Activated gamma-delta T cell treated with anti-CD3 and anti-CD28 coated beads, Interleukin-2, amount 50 U/mL, for 16 hours (primary cell): ENCODE results near the gene TXNDC9.
"Not testable (repeated sequence)": the region's sequence is repeated elsewhere in the genome, so short reads cannot be mapped to it uniquely, and the experiment has no call there.

Source experiments
- DNase-seq: peaks from one replicate; pipeline ENCODE4 v3.0.0-alpha.2; 2020; ENCODE audit warnings: low read depth

Gene TXNDC9

DNA sequence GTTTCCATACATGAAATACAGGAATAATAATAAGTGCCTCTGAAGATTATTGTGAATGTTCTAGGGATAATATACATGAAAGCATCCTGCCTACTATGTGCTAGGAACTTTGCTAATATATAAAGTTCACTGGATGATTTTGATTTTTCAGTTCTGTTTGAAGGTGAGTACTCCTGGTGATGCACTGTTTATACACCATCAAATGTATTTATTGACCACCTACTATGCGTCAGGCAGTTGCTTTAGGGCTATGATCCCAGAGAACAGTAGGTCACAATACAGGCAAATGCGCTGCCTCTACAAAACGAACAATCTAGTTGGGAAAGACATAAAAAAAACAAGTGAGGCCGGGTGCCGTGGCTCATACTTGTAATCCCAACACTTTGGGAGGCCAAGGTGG, 10.7 kb downstream of the TXNDC9 start:
- DNase-seq, result no peak

- not testable (repeated sequence) for DNase-seq
Measured at GRCh38 chr2:99317873-99318200, 18.3 kb downstream of the TXNDC9 start.

DNA sequence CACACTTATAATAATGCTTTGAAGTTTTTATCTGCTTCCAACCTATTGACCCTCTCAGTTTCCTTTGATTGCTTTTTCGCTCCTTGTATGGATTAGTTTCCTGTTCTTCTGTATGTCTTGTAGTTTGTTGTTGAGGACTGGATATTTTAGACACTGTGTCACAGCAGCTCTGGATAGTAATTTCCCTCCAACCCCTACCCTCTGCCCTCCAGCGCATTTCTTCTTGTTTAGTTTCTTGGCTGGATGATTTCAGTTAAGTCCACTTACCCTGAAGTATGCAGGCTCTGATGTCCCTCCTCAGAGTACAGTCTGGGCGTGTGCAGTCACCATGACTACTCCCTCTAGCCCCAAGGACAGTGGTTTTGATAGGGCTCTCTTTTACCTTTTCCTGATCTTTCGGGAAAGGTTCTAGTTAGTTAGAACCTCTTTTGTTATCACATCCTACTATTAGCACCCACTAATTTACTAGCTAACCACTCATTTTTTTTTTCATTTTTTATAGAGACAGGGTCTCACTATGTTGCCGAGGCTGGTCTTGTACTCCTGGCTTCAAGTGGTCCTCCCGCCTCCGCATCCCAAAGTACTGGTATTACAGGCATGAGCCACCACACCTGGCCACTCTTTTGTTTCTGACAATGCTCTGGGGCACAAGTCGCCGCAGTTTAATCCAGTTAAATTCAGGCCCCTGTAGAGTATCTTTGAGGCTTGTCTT, 18.8 kb downstream of the TXNDC9 start:
- DNase-seq, result no peak

- DNase-seq, result not testable (repeated sequence)
Measured at GRCh38 chr2:99301097-99301496, 35.0 kb downstream of the TXNDC9 start, which contains the start of gene LYG1. LYG1 (minus strand) TSS chr2:99301197; CDS start chr2:99295670, 5,527 bp downstream.

- no peak for DNase-seq
Measured at GRCh38 chr2:99299580-99299979, 36.6 kb downstream of the TXNDC9 start.

- DNase-seq, result no peak
Measured at GRCh38 chr2:99297994-99298393, 38.1 kb downstream of the TXNDC9 start.

GRCh38 chr2:99285526-99285925, 50.6 kb downstream of the TXNDC9 start:
- DNase-seq, result no peak

DNA sequence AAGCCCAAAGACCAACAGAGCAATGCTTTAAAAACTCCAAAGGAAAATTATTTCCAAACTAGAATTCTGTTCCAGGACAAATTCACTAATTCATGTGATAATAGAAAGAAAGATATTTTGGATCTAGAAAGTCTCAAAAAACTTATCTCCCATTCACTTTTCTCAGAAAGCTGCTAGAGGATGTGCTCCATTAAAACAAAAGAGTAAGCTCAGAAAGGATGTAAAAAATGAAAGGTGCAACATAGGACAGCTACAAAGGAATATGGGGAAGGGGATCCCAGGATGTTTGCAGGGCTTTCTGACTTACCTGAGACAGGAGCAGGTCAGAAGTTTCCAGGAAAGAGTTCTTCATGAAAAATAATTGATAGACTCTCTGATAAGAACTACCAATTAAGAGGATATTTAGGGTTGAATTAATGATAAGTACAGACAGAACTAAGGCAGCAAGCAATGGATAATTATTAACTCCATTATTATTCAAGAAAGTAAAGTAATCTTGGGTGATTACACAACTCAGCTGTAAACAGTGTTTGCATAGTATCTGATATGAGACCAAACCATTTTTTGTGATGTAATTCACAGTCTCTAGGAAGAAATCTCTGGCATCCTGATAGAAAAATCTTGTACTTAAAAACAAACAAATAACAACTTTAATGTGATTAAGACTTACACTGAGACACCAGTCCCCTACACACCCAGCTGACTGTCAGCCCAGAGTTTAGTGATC, 56.0 kb downstream of the TXNDC9 start:
- no peak for DNase-seq

GRCh38 chr2:99278793-99279291, 57.3 kb downstream of the TXNDC9 start:
- no peak for DNase-seq

DNA sequence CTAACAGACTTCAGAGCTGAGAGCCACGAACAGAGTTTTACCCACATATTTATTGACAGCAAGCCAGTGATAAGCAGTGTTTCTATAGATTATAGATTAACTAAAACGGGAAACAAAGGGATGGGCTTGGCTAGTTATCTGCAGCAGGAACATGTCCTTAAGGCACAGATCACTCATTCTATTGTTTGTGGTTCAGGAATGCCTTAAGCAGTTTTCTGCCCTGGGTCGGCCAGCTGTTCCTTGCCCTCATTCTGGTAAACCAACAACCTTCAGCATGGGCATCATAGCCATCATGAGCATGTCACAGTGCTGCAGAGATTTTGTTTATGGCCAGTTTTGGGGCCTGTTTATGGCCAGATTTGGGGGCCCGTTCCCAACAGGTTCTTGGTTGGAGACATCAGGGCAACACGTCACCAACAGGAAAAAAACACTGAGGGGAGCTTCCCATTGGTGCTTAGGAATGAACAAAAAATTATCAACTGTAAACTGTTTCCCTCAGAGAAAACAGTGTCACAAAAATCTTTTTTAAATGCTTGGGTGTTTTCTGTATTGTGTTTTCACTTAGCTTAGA, 57.9 kb downstream of the TXNDC9 start:
- DNase-seq, result not testable (repeated sequence)

- DNase-seq, result no peak
Measured at GRCh38 chr2:99275882-99276281, 60.3 kb downstream of the TXNDC9 start.
